Uterus (tissue), 4 donors: Measurements from ENCODE around the gene HOXC6. TPM values are rescaled to one million over a fixed set of nuclear protein-coding genes. Genes with fewer than 3 reads are reported as not detected.
A peak's percentile ranks its signal among the peaks of the same experiment; 100 is the strongest.

Experiments
- DNase-seq, 2 donors: peaks; one replicate each; pipeline ENCODE4 v3.0.0-alpha.2; 2019 to 2020
- H3K27ac ChIP-seq, 2 donors: fragments of 200-600 bp; sonication (generic); 1 replicate in 1 of 2; 2 replicates in 1 of 2; pipeline ENCODE4 v1.5.1; 2016 to 2018
- H3K27me3 ChIP-seq, 2 donors: fragments of 200-600 bp; sonication (generic); one replicate each; pipeline ENCODE4 v1.5.1; 2018 to 2019; ENCODE audit warnings: control low read depth in 1 of 2
- H3K36me3 ChIP-seq, 2 donors: fragments of 200-600 bp; sonication (generic); one replicate each; pipeline ENCODE4 v1.5.1; 2019; ENCODE audit warnings: control low read depth in 1 of 2
- H3K4me1 ChIP-seq, 2 donors: fragments of 200-600 bp; sonication (generic); one replicate each; pipeline ENCODE4 v1.5.1; 2018 to 2019; ENCODE audit warnings: control low read depth in 1 of 2
- H3K4me3 ChIP-seq, 2 donors: fragments of 200-600 bp; sonication (generic); 1 replicate in 1 of 2; 2 replicates in 1 of 2; pipeline ENCODE4 v1.5.1; 2018 to 2019; ENCODE audit warnings: mild to moderate bottlenecking in 1 of 2
- H3K9me3 ChIP-seq, 2 donors: fragments of 200-600 bp; sonication (generic); one replicate each; pipeline ENCODE4 v1.5.1; 2019; ENCODE audit warnings: control low read depth in 1 of 2
- POLR2A ChIP-seq, 2 donors: fragments of 450-650 bp; IDR thresholded peaks; one replicate each; pipeline ENCODE4 v1.6.1; 2016; ENCODE audit warnings: antibody characterized with exemption in 2 of 2, mild to moderate bottlenecking in 1 of 2, moderate library complexity in 1 of 2
- intact Hi-C: fragments of 100-400 bp; cut with DNase I; formaldehyde crosslinking; loops from one replicate; pipeline ENCODE4 v1.15.1; 2023; ENCODE audit warnings: low total_unique reads
- total RNA-seq, 4 donors: library from RNA; depleted of rRNA in 3 of 4; stranded (reverse); fragments of >200 nt in 3 of 4; gene quantifications; one replicate each; pipeline versions ENCODE4 v1.1.0 to v1.2.4, GENCODE V29; 2014 to 2023
- TF ChIP-seq, protein P1 (sequence below), 4 experiments: fragments of 200-600 bp in 2 of 4; fragments of 450-650 bp in 2 of 4; sonication (generic) in 2 of 4; IDR thresholded peaks; one replicate each; pipeline ENCODE4 v1.5.1; 2016 to 2019; ENCODE audit warnings: antibody characterized with exemption in 4 of 4, mild to moderate bottlenecking in 2 of 4, moderate library complexity in 1 of 4
- donor health status: DM: yes; HTN: yes; CAD: no.

Gene HOXC6
- total RNA-seq, 4 donors from 2014 or later = 1.2 to 20.4 (median 2.1) TPM; not detected in 1

DNA sequence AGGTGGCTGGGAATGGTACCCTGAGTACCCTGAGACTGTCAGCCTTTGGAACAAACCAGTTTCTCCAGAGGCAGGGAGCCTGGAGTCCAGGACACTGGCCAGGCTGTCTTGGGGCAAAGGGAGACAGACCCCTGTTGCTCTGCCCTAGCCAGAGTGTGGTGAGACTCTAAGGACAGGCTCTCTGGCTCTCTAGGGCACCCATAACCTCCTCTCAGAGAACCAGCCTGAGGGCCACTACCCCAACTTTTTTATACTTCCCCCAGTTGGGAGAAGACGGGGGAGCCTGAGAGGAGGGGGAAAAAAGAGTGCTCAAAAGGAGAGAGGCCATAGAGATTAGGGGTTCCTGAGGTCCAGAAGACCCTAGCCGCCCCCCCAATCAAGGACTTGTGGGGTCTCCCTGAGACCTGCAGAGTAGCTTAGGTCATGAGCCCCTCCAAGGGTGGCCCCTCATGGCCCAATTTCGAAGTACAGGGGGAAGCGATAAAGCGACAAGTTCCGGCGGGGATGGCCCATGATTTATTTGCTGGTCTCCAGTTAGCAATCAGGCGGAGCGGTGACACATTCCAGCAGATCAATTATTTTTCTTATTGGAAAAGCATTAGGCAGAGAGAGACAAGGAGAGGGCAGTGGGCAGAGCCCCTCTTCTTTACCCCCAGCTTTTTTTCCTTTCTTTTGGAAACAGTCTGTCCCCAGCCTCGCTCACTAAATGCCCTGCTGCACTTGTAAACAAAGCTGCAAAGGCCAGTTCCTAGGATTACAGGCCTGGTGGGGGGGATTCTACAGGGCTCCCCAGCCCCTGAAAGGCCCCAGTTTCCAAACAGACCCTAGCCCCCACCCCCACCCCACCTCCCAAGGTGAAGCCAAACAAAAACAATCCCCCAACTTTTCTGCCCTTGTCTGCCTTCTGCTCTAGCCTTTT lies 17.9 kb upstream of the HOXC6 start:
- H3K9me3 ChIP-seq = no peaks in the 10 kb centered on the region
- TF ChIP-seq, protein P1, sequence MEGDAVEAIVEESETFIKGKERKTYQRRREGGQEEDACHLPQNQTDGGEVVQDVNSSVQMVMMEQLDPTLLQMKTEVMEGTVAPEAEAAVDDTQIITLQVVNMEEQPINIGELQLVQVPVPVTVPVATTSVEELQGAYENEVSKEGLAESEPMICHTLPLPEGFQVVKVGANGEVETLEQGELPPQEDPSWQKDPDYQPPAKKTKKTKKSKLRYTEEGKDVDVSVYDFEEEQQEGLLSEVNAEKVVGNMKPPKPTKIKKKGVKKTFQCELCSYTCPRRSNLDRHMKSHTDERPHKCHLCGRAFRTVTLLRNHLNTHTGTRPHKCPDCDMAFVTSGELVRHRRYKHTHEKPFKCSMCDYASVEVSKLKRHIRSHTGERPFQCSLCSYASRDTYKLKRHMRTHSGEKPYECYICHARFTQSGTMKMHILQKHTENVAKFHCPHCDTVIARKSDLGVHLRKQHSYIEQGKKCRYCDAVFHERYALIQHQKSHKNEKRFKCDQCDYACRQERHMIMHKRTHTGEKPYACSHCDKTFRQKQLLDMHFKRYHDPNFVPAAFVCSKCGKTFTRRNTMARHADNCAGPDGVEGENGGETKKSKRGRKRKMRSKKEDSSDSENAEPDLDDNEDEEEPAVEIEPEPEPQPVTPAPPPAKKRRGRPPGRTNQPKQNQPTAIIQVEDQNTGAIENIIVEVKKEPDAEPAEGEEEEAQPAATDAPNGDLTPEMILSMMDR (IDR thresholded peaks at IDR 0.05) = no peak
- TF ChIP-seq POLR2A (IDR thresholded peaks at IDR 0.05) = no peak
- no peak overlapping the region for H3K27ac ChIP-seq
- intact Hi-C loops = no loop called here
- DNase-seq = no peak
- no peaks in the 10 kb centered on the region for H3K36me3 ChIP-seq
- H3K4me3 ChIP-seq = no peak overlapping the region
- H3K4me1 ChIP-seq = no peaks in the 10 kb centered on the region
- H3K27me3 ChIP-seq = peaks cover 4 to 36% of the 10 kb centered on the region in 2 donors

DNA sequence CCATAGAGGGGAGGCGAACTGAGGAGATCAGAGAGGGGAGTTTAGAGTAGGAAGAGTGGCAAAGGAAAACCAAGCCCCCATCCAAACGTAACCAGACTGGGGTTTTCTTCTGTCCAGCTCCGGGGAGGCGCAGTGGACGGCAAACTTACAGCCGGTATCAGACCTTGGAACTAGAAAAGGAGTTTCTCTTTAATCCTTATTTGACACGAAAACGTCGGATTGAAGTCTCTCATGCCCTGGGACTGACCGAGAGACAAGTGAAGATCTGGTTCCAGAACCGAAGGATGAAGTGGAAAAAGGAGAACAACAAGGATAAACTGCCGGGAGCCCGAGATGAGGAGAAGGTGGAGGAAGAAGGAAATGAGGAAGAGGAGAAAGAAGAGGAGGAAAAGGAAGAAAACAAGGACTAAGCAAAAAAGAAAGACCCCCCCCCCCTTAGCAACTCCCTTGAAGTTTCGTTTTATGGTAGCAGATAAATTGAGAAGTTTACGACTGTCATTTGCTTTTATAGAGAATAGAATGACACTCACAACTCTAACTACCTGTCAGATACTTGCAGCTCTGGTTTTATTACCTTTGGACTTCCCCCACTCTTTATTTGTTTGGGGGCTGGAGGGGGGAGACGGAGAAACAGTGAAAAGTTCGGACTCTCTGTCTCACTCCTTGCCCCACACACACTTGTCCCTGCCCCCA lies 17.1 kb upstream of the HOXC6 start:
- Histone ChIP-seq H3K4me1 (no peaks in the 10 kb centered on the region), H3K36me3 (no peaks in the 10 kb centered on the region), H3K4me3 (peak overlapping the region in 1 of 2 donors; percentile 3), H3K9me3 (no peaks in the 10 kb centered on the region), H3K27me3 (peaks cover 0 to 43% of the 10 kb centered on the region in 2 donors), H3K27ac (no peak overlapping the region)
- TF ChIP-seq POLR2A (IDR thresholded peaks at IDR 0.05) = no peak
- TF ChIP-seq, protein P1 (IDR thresholded peaks at IDR 0.05) = no peak
- intact Hi-C loops = no loop called here
- no peak for DNase-seq

DNA sequence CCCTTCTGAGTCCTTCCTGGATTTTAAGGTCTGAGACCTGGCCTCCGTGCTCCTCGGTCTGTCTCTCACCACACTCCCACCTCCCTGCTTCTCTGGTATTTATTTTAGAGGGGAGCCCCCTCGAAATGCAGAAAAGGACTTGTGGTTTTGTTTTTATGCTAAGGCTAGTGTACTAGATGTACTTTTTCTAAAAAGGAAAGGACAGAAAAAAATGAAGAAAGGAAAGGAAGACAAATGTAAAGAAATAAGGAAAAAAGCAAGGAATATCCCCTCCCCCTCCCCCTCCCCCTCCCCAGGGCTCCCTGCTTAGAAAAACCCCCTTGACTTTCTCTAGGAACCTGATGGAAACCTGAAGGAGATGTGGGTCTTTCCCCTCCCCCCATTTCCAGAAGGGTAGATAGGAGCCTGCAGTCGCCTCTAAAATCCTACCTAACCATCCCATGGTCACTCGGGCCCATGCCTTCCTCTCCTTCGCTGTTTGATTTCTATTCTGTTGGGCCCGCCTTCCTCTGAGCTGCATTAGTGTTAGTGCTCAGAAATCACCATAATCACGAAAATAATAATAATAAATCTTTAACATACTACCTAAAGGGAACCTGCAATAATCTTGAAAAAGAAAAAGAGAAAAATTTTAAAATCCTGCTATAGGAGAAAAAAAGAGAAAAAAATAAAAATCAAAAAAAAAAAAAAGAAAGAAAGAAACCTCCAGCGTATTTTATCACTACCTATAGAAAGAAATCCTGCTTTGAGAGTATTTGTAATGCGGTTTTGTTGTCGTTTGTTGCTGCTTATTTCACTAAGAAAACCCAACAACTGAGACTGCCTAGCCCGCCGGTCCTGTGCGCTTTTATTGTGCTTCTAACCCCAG lies 16.3 kb upstream of the HOXC6 start:
- peaks cover 0 to 37% of the 10 kb centered on the region in 2 donors for H3K27me3 ChIP-seq
- DNase-seq = no peak
- TF ChIP-seq, protein P1 (IDR thresholded peaks at IDR 0.05) = no peak
- TF ChIP-seq POLR2A (IDR thresholded peaks at IDR 0.05) = no peak
- intact Hi-C loops = no loop called here
- H3K4me1 ChIP-seq = no peaks in the 10 kb centered on the region
- no peaks in the 10 kb centered on the region for H3K36me3 ChIP-seq
- H3K27ac ChIP-seq = no peak overlapping the region
- peak overlapping the region in 1 of 2 donors; percentile 3 for H3K4me3 ChIP-seq
- H3K9me3 ChIP-seq = no peaks in the 10 kb centered on the region

DNA sequence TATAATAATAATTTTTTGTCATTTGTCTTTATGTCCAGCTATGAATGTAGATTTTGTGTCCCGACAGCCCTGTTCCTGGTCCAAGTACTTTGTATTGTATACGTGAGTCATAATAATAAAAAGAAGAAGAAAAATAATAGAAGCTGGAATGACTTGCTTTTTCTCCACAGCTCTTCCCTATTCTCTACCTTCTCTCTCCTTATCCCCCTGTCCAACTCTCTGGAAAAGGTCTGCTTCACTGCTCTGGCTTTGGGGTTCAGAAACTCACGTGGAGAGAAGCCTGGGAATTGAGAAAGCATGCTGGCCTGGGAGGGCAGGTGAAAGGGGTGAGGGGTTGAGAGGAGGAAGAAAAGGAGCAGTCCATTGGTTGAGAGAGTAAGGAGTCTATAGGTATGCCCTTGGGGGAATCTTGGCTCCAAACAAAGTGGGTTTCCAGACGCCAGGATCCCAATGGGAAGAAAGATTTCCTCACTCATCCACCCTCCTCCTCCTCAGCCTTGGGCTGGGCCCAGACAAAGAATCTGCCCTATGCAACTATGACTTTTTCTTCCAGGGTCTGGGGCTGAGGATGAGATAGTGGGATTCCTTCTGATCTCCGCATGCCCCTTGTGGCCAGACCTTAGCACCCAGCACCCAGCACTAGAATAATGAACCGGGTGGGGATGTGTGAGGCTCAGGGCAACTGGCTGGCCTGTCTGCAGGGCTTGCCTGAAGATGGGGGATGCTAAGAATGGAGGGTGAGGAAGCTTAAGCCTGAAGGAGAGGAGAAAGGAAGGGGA lies 15.4 kb upstream of the HOXC6 start:
- no peak for DNase-seq
- H3K4me1 ChIP-seq = no peaks in the 10 kb centered on the region
- H3K36me3 ChIP-seq = no peaks in the 10 kb centered on the region
- no peak overlapping the region for H3K27ac ChIP-seq
- intact Hi-C loops = no loop called here
- TF ChIP-seq, protein P1 (IDR thresholded peaks at IDR 0.05) = no peak
- TF ChIP-seq POLR2A (IDR thresholded peaks at IDR 0.05) = no peak
- H3K9me3 ChIP-seq = no peaks in the 10 kb centered on the region
- H3K27me3 ChIP-seq = peaks cover 0 to 35% of the 10 kb centered on the region in 2 donors
- H3K4me3 ChIP-seq = no peak overlapping the region
